OCI-LY7 (cell line): Measurements from ENCODE around the gene PDIA4. TPM values are rescaled to one million over a fixed set of nuclear protein-coding genes. Genes with fewer than 3 reads are reported as not detected.
A peak's percentile ranks its signal among the peaks of the same experiment; 100 is the strongest.

Experiments used
- BruUV-seq: library from RNA; stranded (reverse); fragments of 400-500 nt; replicated peaks from 2 replicates; lab custom pipeline; 2021; lab: Mats Ljungman, UMichigan
- CTCF ChIA-PET: fragments of 300-600 bp; sonication (Branson Sonifier 250); formaldehyde crosslinking; loops from one replicate; lab custom pipeline; 2022; ENCODE audit warnings: antibody characterized with exemption; ENCODE audit not compliant: unreplicated experiment; lab: Charles Lee
- POLR2A ChIA-PET: fragments of 300-600 bp; sonication (Branson Sonifier 250); formaldehyde crosslinking; loops from one replicate; lab custom pipeline; 2022; ENCODE audit warnings: antibody characterized with exemption; lab: Charles Lee
- DNase-seq: peaks from one replicate; pipeline ENCODE4 v3.0.0-alpha.2; 2015; ENCODE audit warnings: low spot score
- H2AFZ ChIP-seq: fragments of 200-600 bp; sonication (generic), shearing (Covaris generic); 2 replicates; pipeline ENCODE4 v1.6.1; 2014; ENCODE audit warnings: mild to moderate bottlenecking, antibody characterized with exemption, low read length, moderate library complexity
- H3K27ac ChIP-seq: fragments of 200-600 bp; sonication (generic); 2 replicates; pipeline ENCODE4 v1.5.1; 2014; ENCODE audit warnings: mixed run types, low read depth, mild to moderate bottlenecking, moderate library complexity, low read length, inconsistent platforms; ENCODE audit not compliant: poor library complexity, severe bottlenecking
- H3K36me3 ChIP-seq: fragments of 200-600 bp; sonication (generic); 2 replicates; pipeline ENCODE4 v1.6.1; 2014; ENCODE audit warnings: mild to moderate bottlenecking, antibody characterized with exemption, low read length, moderate library complexity, mixed read lengths; ENCODE audit not compliant: insufficient read depth
- H3K4me1 ChIP-seq: fragments of 200-600 bp; sonication (generic); 2 replicates; pipeline ENCODE4 v1.5.1; 2014; ENCODE audit warnings: mild to moderate bottlenecking, low read length; ENCODE audit not compliant: insufficient read depth, poor library complexity, severe bottlenecking
- H3K4me2 ChIP-seq: fragments of 200-600 bp; sonication (generic); 2 replicates; pipeline ENCODE4 v1.6.1; 2014; ENCODE audit warnings: mild to moderate bottlenecking, low read length
- H3K4me3 ChIP-seq: fragments of 200-600 bp; sonication (generic); 2 replicates; pipeline ENCODE4 v1.5.1; 2014; ENCODE audit warnings: mild to moderate bottlenecking, low read depth, low read length; ENCODE audit not compliant: poor library complexity, severe bottlenecking
- H3K79me2 ChIP-seq: fragments of 200-600 bp; sonication (generic); 2 replicates; pipeline ENCODE4 v1.6.1; 2016; ENCODE audit warnings: low read depth, mild to moderate bottlenecking, low read length, moderate library complexity, mixed read lengths; ENCODE audit not compliant: insufficient read depth
- H3K9me2 ChIP-seq: fragments of 200-600 bp; sonication (generic); 2 replicates; pipeline ENCODE4 v1.6.1; 2016; ENCODE audit warnings: mild to moderate bottlenecking, low read length, mixed read lengths; ENCODE audit not compliant: insufficient read depth
- H3K9me3 ChIP-seq: fragments of 200-600 bp; sonication (generic); 2 replicates; pipeline ENCODE4 v1.6.1; 2014; ENCODE audit warnings: mild to moderate bottlenecking, mixed run types, low read length, mixed read lengths
- H4K20me1 ChIP-seq: fragments of 200-600 bp; sonication (generic); 2 replicates; pipeline ENCODE4 v1.6.1; 2014; ENCODE audit warnings: mild to moderate bottlenecking, antibody characterized with exemption, low read length, moderate library complexity, mixed read lengths; ENCODE audit not compliant: insufficient read depth
- CTCF ChIP-seq: fragments of 200-600 bp; sonication (generic); conservative IDR thresholded peaks from 2 replicates; pipeline ENCODE4 v1.5.1; 2014; ENCODE audit warnings: mild to moderate bottlenecking, antibody characterized with exemption, low read length, moderate library complexity, mixed read lengths
- EZH2phosphoT487 ChIP-seq: fragments of 200-600 bp; sonication (generic); IDR thresholded peaks from 2 replicates; pipeline ENCODE4 v1.6.1; 2018; ENCODE audit warnings: low read depth, borderline replicate concordance, mild to moderate bottlenecking, mixed run types, antibody characterized with exemption, low read length, moderate library complexity, mixed read lengths
- intact Hi-C: fragments of 100-400 bp; cut with micrococcal nuclease; formaldehyde crosslinking; loops from one replicate; pipeline ENCODE4 v1.10.0; 2022; ENCODE audit not compliant: unreplicated experiment
- total RNA-seq, 2 experiments: library from RNA; depleted of rRNA in 1 of 2; stranded (reverse); fragments of >200 nt in 1 of 2; shearing (Covaris generic) in 1 of 2; gene quantifications; 2 replicates each; pipeline ENCODE4 v1.2.3, GENCODE V29; 2014 to 2022

PDIA4 gene
- total RNA-seq, 2 experiments from 2014 or later, result 130 to 141 TPM

- BruUV-seq, result no TSS peak
- CTCF ChIA-PET, result interaction anchor here (0.6 to 1.3 kb wide), 4 partner anchors 20 to 1991 kb away, joined by 3 to 5 read pairs (median 4); no protein-coding TSS in a partner anchor
- no peaks in the 10 kb centered on the region for H3K9me2 ChIP-seq
- peak; percentile 85 for DNase-seq
- H3K27ac ChIP-seq, result no peak overlapping the region
- no peak for TF ChIP-seq EZH2phosphoT487
- peak; percentile 93 for TF ChIP-seq CTCF
- no peak overlapping the region for H3K4me3 ChIP-seq
- H3K79me2 ChIP-seq, result no peaks in the 10 kb centered on the region
- peaks cover 97% of the 10 kb centered on the region for H3K36me3 ChIP-seq
- no peak overlapping the region for H3K4me2 ChIP-seq
- H3K9me3 ChIP-seq, result no peaks in the 10 kb centered on the region
- H4K20me1 ChIP-seq, result no peaks in the 10 kb centered on the region; the same call in 1 of the 2 replicates
- no peak overlapping the region for H2AFZ ChIP-seq
- intact Hi-C loops, result loop anchor here (1.0 kb wide), 2 partner anchors 61 to 85 kb away; partner anchors contain the start of gene ZNF786
- no peaks in the 10 kb centered on the region for H3K4me1 ChIP-seq
- POLR2A ChIA-PET, result interaction anchor here (0.5 to 0.9 kb wide), 4 partner anchors 18 to 84 kb away, joined by 3 to 6 read pairs (median 4); no protein-coding TSS in a partner anchor
Observed at GRCh38 chr7:149005427-149006344, 22.6 kb downstream of the PDIA4 start.

- no TSS peak for BruUV-seq
- Histone ChIP-seq H3K9me2 (no peaks in the 10 kb centered on the region), H3K9me3 (no peaks in the 10 kb centered on the region), H4K20me1 (no peaks in the 10 kb centered on the region; the same call in 1 of the 2 replicates), H3K4me3 (no peak overlapping the region), H3K79me2 (no peaks in the 10 kb centered on the region), H2AFZ (no peak overlapping the region), H3K36me3 (peaks cover 93% of the 10 kb centered on the region), H3K4me1 (no peaks in the 10 kb centered on the region), H3K4me2 (no peak overlapping the region), H3K27ac (no peak overlapping the region)
- POLR2A ChIA-PET, result interaction anchor here (0.7 to 0.9 kb wide), 2 partner anchors 17 to 22 kb away, joined by 3 read pairs; no protein-coding TSS in a partner anchor
- DNase-seq, result no peak
- intact Hi-C loops, result loop anchor here (1.0 kb wide), 2 partner anchors 62 to 86 kb away; partner anchors contain the start of gene ZNF786
- TF ChIP-seq EZH2phosphoT487 (no peak), CTCF (no peak)
- CTCF ChIA-PET, result interaction anchor here (0.9 to 1.3 kb wide), 2 partner anchors 21 to 61 kb away, joined by 4 to 5 read pairs; no protein-coding TSS in a partner anchor
Observed at GRCh38 chr7:149004405-149005370, 23.6 kb downstream of the PDIA4 start.
